ENCODE measurements around the gene MBNL2.

- no peak for TF ChIP-seq CTCF (IDR thresholded peaks at IDR 0.05; ENCODE audit: insufficient read depth, low read length, poor library complexity, severe bottlenecking)
- TF ChIP-seq EZH2phosphoT487 (conservative IDR thresholded peaks at IDR 0.05; ENCODE audit: low read length) = no peak
Observed at GRCh38 chr13:97194479-97194878, 27.7 kb upstream of the MBNL2 start.
